Measurements from ENCODE around the gene NDUFAF5. TPM values are rescaled to one million over a fixed set of nuclear protein-coding genes. Genes with fewer than 3 reads are reported as not detected.

The NDUFAF5 gene
- total and polyA plus RNA-seq, 11 donors: 34.7 to 72.3 (median 55.5) TPM

DNA sequence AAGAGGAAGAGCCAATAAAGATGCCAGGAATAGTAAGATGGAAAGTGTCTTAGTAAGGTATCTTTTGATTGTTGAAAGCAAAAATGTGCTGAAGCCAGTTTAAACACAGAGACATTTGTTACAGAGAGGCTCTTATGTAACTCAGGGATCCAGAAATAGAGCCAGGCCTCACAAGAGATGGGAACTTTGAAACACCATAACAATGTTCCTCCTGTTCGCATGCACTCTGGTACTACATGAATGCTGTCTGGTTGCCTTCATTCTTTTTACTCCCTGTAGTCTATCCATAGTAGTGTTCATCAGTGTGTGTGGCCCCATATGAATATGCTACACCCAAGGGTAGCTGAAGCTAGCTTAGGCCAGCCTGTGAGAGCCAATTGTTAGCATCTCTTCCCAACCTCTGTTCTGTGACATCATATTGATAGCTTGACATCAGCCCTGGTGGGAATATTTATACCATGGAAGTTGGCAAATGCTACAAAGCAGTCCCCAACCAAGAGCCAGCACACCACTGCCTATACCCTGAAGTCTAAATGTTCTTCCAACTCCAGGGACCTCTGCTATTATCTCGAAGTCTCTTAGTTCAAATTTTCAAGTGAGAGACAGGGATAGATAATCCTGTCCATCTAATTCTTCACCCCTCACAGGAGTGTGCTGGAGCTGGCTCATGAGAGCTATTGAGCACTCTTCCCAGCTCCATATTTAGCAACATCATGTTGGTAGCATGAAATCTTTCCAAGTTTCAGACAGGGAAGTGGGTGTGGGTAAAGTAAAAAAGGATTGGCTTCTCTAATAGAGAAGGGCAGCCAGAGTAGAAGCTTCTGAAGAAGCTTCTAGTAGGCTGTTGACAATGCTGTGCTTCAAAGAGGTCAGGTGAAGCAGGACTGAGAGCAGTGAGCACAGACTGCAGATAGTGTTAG lies 7.0 kb downstream of the NDUFAF5 start:
- Histone ChIP-seq H3K36me3 (peaks cover 0 to 98% (median 94%) of the 10 kb centered on the region in 9 donors), H3K27me3 (no peaks in the 10 kb centered on the region), H3K27ac (peak overlapping the region in 11 of 12 donors; percentile 30 to 80 (median 69)), H3K4me1 (peaks cover 0 to 44% (median 23%) of the 10 kb centered on the region in 12 donors), H3K4me3 (no peak overlapping the region), H3K9me3 (no peaks in the 10 kb centered on the region)
- TF ChIP-seq, protein P1, sequence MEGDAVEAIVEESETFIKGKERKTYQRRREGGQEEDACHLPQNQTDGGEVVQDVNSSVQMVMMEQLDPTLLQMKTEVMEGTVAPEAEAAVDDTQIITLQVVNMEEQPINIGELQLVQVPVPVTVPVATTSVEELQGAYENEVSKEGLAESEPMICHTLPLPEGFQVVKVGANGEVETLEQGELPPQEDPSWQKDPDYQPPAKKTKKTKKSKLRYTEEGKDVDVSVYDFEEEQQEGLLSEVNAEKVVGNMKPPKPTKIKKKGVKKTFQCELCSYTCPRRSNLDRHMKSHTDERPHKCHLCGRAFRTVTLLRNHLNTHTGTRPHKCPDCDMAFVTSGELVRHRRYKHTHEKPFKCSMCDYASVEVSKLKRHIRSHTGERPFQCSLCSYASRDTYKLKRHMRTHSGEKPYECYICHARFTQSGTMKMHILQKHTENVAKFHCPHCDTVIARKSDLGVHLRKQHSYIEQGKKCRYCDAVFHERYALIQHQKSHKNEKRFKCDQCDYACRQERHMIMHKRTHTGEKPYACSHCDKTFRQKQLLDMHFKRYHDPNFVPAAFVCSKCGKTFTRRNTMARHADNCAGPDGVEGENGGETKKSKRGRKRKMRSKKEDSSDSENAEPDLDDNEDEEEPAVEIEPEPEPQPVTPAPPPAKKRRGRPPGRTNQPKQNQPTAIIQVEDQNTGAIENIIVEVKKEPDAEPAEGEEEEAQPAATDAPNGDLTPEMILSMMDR (IDR thresholded peaks at IDR 0.05): no peak
- intact Hi-C loops (cut with DNase I): no loop called here
- WGBS, 4 donors: 44 to 61% (median 53%) methylated on average over 2 of the region's 2 CpGs
- ATAC-seq: peak; percentile 84 to 91 (median 90)
- DNase-seq: no peak

DNA sequence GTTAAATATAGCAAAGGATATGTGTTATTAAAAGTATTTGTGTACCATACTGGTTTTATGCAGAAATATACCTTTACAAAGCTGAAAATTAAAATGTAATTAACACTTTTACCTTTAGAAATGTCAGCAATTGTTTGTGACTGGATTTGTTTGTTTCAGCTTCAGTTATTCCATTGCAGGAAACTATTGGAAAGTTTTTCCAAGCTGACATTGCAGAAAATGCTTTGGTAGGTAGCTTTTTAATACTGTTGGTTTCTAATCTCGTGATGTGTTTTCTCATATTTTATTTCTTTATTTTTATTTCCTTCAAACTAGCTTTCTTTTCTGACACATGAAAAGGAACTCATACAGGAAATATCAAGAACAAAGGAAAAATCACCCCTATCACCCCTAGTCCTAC lies 8.2 kb downstream of the NDUFAF5 start:
- DNase-seq (no peak), ATAC-seq (no peak)
- Histone ChIP-seq H3K9me3 (no peaks in the 10 kb centered on the region), H3K36me3 (peaks cover 0 to 100% (median 95%) of the 10 kb centered on the region in 9 donors), H3K4me3 (no peak overlapping the region), H3K27me3 (no peaks in the 10 kb centered on the region), H3K4me1 (peaks cover 0 to 33% (median 13%) of the 10 kb centered on the region in 12 donors), H3K27ac (peak overlapping the region in 6 of 12 donors; percentile 56 to 79 (median 66))
- intact Hi-C loops (cut with DNase I): no loop called here
- 95 to 97% (median 96%) methylated on average over 1 of the region's 1 CpG for WGBS, 4 donors
- TF ChIP-seq, protein P1 (IDR thresholded peaks at IDR 0.05): no peak
- no peak for TF ChIP-seq POLR2A (IDR thresholded peaks at IDR 0.05)

DNA sequence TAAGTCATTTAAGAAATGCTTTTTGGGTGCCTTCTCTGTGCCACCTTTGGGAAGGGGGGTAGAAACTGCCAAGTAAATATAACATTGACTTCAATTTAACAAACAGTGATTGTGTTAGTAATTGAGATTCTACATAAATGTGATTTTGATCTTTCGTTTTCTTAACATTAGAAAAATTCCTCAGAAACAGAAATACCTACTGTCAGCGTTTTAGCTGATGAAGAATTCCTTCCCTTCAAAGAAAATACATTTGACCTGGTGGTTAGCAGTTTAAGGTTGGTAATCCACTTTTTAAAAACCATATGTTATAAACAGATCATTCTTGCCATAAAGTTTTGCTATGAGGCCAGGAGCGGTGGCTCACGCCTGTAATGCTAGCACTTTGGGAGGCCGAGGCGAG lies 9.8 kb downstream of the NDUFAF5 start:
- TF ChIP-seq, protein P1 (IDR thresholded peaks at IDR 0.05): no peak
- no peak for TF ChIP-seq POLR2A (IDR thresholded peaks at IDR 0.05)
- intact Hi-C loops (cut with DNase I): no loop called here
- no peak for ATAC-seq
- DNase-seq: no peak
- no peaks in the 10 kb centered on the region for H3K27me3 ChIP-seq
- 94 to 99% (median 97%) methylated on average over 6 of the region's 6 CpGs for WGBS, 4 donors
- no peaks in the 10 kb centered on the region for H3K9me3 ChIP-seq
- no peak overlapping the region for H3K27ac ChIP-seq
- peaks cover 0 to 100% (median 95%) of the 10 kb centered on the region in 9 donors for H3K36me3 ChIP-seq
- peaks cover 0 to 32% (median 10%) of the 10 kb centered on the region in 12 donors for H3K4me1 ChIP-seq
- no peak overlapping the region for H3K4me3 ChIP-seq

DNA sequence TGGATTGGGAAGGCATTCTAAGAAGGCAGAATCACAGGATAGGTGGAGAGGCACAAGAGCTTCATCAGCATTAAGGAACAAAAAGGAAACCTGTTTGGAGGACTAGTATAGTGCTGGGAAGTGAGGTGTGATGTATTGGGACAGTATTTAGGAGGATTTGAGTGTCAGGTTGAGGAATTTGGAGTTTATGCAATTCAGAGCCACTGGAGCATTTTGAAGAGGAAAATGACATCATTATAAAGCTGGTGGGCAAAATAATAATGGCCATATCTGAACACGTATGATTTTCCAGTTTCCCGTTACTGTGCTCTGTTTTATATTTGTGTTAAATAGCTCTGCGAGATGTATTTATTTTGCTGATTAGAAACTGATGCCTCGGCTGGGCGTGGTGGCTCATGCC lies 14.2 kb downstream of the NDUFAF5 start:
- Histone ChIP-seq H3K27ac (no peak overlapping the region), H3K4me1 (peaks cover 0 to 24% (median 13%) of the 10 kb centered on the region in 12 donors), H3K4me3 (no peak overlapping the region), H3K27me3 (no peaks in the 10 kb centered on the region), H3K9me3 (no peaks in the 10 kb centered on the region), H3K36me3 (peaks cover 0 to 99% (median 85%) of the 10 kb centered on the region in 9 donors)
- WGBS, 4 donors: 84 to 91% (median 87%) methylated on average over 5 of the region's 5 CpGs
- ATAC-seq (no peak), DNase-seq (no peak)
- intact Hi-C loops (cut with DNase I): no loop called here
- TF ChIP-seq, protein P1 (IDR thresholded peaks at IDR 0.05): no peak
- TF ChIP-seq POLR2A (IDR thresholded peaks at IDR 0.05): no peak

Data from heart left ventricle (tissue), 16 donors.